GM12865 (cell line): ENCODE measurements around the gene CLTA.
"Not testable (repeated sequence)": the region's sequence is repeated elsewhere in the genome, so short reads cannot be mapped to it uniquely, and the experiment has no call there.

Experiments
- DNase-seq: peaks from one replicate; pipeline ENCODE4 v3.0.0; 2010; ENCODE audit warnings: low read depth
- H3K4me3 ChIP-seq: 2 replicates; pipeline ENCODE4 v1.5.1; 2011; ENCODE audit warnings: mild to moderate bottlenecking, low read depth, low read length, control low read depth
- TF ChIP-seq, protein P1 (sequence below): IDR thresholded peaks from 2 replicates; pipeline ENCODE4 v1.5.1; 2011; ENCODE audit warnings: low read length, control low read depth, low read depth, inconsistent platforms; ENCODE audit not compliant: insufficient read depth; ENCODE audit errors: missing control alignments

CLTA gene

DNA sequence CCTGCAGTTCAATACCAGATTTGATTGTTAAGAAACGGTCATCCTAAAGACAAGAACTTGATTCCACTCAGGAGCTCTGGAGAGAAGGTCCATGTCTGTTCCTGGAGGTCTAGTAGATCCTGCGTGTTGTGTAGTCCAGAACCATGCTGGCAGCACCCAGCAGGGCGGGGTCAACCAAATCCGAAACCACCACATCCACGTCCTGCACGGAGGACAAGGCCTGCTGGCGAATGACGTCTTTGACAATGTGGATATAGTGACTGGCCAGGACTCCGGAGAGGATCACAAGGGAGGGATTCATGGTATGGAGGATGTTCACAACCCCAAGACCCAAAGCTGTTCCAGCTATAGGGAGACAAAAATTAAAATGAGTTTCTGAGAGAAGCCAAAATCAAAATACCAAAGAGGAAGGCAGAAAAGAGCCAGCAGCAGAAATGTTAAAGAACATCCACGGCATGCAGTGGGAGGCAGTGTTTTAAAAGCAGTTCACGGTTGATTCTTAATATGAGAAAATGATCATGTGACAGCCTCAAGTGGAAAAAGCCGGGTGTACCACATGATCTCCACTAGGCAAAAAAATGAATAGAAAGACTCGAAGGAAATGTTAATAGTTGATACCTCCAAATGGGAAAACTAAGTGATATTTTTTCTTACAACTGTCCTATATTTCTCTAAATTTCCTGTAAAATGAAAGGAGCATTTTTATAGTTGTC is 26.7 kb downstream of the CLTA start:
- TF ChIP-seq, protein P1, sequence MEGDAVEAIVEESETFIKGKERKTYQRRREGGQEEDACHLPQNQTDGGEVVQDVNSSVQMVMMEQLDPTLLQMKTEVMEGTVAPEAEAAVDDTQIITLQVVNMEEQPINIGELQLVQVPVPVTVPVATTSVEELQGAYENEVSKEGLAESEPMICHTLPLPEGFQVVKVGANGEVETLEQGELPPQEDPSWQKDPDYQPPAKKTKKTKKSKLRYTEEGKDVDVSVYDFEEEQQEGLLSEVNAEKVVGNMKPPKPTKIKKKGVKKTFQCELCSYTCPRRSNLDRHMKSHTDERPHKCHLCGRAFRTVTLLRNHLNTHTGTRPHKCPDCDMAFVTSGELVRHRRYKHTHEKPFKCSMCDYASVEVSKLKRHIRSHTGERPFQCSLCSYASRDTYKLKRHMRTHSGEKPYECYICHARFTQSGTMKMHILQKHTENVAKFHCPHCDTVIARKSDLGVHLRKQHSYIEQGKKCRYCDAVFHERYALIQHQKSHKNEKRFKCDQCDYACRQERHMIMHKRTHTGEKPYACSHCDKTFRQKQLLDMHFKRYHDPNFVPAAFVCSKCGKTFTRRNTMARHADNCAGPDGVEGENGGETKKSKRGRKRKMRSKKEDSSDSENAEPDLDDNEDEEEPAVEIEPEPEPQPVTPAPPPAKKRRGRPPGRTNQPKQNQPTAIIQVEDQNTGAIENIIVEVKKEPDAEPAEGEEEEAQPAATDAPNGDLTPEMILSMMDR: no peak
- H3K4me3 ChIP-seq: no peak overlapping the region
- DNase-seq: no peak

- no peak for DNase-seq
- H3K4me3 ChIP-seq: no peak overlapping the region
- TF ChIP-seq, protein P1: no peak
Measured at GRCh38 chr9:36218011-36218410, 27.3 kb downstream of the CLTA start.

GRCh38 chr9:36218411-36218901 is 27.7 kb downstream of the CLTA start:
- no peak for DNase-seq
- TF ChIP-seq, protein P1: no peak

DNA sequence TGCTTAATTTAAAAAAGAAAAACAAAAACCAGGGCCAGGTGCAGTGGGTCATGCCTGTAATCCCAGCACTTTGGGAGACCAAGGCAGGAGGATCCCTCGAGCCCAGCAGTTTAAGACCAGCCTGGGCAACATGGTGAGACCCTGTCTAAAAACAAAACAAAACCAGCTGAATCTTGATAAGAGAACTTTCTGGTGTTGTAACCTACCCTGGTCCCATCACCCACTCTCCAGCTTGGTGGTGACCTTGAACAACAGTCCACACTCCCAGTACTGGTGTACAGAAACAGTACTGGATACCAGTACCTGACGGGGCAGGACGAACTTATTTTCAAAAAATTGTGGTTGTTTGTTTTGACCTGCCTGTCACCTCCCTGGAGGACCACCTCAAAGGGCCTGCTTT is 30.9 kb downstream of the CLTA start:
- TF ChIP-seq, protein P1: no peak

More at GRCh38 chr9:36218411-36218901, 27.7 kb downstream of the CLTA start:
- no peak overlapping the region for H3K4me3 ChIP-seq

GRCh38 chr9:36222449-36222848 is 31.7 kb downstream of the CLTA start:
- H3K4me3 ChIP-seq: no peak overlapping the region
- DNase-seq: no peak

More for the DNA sequence above, 30.9 kb downstream of the CLTA start:
- DNase-seq: no peak
- no peak overlapping the region for H3K4me3 ChIP-seq

DNA sequence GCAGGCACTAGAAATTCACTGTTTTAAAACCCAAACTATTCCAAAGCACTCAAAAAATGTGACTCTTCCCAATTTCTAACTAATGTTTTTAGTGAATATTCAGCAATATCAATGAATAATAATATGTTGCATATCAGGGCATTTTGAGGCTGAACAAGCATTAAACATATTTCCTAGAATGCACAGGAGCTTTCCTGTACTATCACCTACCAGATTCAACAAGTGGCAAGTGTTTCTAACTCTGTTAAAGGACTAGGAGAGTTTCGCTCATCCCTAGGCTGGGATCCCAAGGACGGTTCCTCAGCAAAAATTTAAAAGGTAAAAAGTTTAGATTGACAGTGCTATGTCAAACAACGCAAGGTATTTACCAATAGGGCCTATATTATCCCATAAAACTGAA is 46.5 kb downstream of the CLTA start:
- no peak for DNase-seq
- TF ChIP-seq, protein P1: no peak
- no peak overlapping the region for H3K4me3 ChIP-seq

More at GRCh38 chr9:36222449-36222848, 31.7 kb downstream of the CLTA start:
- TF ChIP-seq, protein P1: no peak

DNA sequence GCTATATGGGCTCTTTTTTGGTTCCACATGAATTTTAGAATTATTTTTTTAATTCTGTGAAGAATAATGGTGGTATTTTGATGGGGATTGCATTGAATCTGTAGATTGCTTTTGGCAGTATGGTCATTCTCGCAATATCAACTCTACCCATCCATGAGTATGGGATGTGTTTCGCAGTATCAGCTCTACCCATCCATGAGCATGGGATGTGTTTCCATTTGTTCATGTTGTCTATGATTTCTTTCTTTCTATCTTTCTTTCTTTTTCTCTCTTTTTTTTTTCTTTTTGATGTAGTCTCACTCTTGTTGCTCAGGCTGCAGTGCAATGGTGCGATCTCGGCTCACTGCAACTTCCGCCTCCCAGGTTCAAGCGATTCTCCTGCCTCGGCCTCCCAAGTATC is 48.5 kb downstream of the CLTA start:
- H3K4me3 ChIP-seq, DNase-seq: not testable (repeated sequence)

DNA sequence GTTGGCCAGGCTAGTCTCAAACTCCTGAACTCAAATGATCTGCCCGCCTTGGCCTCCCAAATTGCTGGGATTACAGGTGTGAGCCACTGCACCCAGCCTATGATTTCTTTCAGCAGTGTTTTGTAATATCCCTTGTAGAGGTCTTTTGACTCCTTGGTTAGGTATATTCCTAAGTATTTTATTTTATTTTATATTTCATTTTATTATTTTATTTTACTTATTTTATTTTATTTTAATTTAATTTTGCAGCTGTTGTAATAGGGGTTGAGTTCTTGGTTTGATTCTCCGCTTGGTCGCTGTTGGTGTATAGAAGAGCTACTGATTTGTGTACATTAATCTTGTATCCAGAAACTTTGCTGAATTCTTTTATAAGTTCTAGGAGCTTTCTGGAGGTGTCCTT is 49.0 kb downstream of the CLTA start:
- DNase-seq, H3K4me3 ChIP-seq: not testable (repeated sequence)
